ENCODE measurements around the gene STX8. TPM values are rescaled to one million over a fixed set of nuclear protein-coding genes. Genes with fewer than 3 reads are reported as not detected.
A peak's percentile ranks its signal among the peaks of the same experiment; 100 is the strongest.

Gene STX8
- polyA plus RNA-seq, 3 donors, result 72.6 to 77.0 (median 76.8) TPM

DNA sequence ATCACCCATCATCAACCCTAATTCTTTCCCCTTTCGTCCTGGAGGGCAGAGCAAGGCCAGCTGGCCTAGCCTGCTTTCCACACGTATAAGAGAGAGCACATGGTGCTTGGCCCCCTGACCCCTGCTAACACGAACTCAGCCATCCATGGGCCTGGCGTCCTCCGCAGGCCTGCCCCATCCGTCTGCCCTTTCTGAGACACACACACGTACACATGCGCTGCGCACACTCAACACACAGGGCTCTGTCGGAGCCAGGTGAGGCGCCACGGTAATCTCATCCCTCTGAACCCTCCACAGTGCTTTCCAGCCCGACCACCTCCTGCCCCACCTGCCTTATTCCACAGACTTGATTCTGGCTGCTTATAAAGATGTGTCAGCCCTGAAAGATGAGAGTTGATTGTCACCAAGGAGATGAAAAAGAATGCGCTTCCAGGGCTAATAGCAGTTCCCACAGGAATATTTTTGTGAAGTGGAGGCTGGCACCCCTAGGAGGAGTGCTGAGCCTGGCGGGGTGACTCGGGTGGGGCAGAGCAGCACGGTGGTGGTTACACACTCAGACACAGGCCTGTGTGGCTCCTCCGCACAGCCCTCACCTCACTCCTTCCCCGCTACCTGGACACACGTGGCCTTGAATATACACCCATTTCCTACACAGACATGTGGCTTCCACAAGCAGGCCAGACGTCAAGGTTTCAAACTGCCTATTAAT lies 326.2 kb downstream of the STX8 start:
- DNase-seq (ENCODE audit: low read depth in 3 of 3, low spot score in 2 of 3), result no peak

DNA sequence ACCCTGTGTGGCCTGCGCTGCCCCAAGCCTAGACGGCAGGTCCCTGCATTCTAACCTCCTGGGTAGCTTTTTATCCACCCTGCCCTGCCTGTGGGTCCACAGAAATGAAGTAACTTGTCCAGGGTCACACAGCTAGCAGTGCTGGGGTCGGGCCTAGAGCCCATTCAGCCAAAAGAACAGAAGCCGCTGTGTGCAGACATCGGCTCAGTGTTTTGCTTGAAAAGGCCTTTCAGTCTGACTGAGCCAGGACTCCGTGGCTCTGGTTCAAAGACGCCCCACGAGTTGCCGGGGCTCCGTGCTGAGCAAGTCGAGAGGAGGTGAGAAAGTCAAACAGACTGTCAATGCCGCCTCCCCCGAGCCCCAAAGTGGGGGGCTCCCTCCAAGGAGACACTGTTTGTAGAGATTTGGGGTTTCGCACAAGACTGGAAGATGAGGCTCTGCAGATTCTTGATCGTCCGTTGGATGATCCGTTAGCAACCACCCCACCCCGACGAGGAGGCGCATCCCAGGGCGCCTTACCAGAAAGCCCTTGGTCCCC lies 328.1 kb downstream of the STX8 start:
- no peak for DNase-seq (ENCODE audit: low read depth in 3 of 3, low spot score in 2 of 3)

DNA sequence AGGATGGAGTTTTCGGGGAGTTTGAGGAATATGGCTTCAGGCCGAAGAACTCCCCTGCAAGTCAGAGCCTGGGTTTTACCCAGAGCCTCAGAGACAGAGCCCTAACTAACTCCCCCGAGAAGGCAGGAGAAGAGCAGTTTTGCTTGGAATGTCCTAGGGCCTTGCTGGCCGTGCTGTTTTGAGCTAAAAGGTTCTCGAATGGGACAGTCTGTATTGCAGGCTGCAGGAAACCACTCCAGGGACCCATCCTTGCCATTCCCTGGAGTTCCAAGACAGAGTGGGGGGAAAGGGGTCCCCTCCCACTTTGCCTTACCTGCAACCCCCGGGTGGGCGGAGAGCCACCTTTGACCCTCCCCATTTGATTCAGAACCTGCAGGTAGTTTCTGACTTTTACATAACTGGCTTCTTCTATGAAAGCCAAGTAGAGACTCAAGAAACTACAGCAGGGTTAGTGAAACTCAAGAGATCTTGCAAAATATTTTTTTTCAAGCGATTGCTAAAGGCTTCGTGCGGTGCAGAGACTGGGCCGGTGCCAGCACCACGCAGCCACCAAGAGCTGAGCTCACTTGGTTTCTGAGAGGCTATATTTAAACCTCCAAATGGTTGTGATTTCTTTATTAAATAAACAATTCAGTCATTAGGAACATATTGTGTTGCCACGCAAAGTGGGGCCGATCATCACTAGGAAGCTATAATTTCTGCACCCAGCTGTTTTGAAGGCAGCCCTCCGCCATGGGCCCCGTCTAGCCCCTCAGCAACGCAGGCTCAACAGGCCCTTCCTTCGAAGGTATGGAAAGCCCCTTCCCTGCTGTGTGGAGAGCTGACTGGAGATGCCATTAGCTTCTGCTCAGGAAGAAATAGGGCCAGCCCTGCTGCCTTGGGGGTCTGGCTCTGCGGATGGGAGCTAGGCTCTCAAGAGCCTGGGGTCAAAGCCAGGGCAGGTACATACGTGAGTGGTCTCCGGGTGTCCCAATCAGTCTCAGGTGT lies 331.3 kb downstream of the STX8 start:
- no peak for DNase-seq (ENCODE audit: low read depth in 3 of 3, low spot score in 2 of 3)

DNA sequence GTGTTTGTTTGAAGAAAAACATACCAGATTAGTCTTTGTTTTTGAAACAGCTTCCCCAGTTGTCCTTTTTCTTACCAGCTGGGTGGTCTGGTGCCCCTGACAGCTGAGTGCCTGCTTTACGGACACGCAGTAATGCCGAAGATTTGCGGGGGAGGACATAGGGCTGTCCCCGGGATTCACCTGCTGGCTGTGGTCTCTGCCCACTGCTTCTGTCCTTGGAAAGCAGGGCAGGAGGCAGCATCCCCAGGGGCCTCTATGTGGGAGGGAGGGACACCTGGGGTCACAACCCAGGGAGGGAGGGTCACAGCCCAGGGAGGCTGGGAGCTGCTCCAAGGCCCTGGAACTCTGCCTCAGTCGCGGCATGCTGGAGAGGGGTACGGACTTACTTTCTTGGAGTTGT lies 332.6 kb downstream of the STX8 start:
- no peak for DNase-seq (ENCODE audit: low read depth in 3 of 3, low spot score in 2 of 3)

DNA sequence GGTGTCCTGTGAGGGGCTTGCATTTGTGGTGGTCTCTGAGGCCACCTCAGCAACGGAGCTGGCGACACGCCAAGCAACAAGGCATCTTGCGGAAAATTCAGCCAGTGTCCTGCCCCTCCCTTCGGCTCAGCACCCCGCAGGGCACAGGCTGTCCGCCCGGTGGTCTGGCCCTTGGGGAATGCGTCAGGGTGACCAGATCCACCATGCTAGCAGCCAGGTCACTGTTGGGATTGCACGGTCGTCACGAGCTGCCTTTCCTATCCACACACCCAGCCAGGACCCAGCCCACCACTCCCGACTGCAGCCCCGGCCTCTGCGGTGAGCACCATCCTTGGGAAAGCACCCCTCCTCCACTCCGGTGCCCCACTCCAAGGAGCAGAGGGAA lies 333.1 kb downstream of the STX8 start:
- no peak for DNase-seq (ENCODE audit: low read depth in 3 of 3, low spot score in 2 of 3)

DNA sequence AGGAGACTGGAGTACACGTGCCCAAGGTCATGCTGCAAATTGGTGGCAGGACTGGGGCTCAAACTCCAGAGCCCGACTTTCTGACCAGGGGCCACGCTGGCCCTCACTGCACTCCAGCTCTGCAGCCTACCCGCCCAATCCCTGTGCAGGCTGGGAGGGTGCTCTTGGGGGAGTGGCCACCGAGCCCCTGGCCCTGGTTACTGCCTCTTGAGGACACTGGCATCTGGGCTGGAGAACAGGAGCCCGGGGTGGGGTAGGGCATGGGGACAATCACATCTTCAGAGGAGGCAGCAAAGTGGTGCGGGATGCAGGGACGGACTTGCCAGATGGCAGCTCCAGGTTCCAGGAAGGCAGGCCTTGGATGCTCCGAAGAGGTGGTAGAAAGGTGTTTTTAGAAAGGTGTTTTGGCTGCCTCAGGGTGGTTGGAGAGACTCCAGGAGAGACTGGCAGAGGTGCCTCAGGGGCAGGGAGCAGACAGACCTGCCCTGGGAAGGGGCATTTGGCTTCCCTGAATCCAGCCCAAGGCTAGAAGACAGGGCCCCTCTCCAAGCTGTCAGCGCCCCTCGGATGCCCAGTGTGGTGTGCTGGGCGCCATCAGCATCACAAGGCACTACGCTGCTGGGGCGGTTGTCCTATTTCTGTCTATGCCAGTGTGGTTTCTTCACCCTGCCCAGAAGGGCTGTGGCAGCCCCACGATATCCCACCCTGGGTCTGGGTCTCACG lies 333.7 kb downstream of the STX8 start:
- DNase-seq (ENCODE audit: low read depth in 3 of 3, low spot score in 2 of 3), result no peak

DNA sequence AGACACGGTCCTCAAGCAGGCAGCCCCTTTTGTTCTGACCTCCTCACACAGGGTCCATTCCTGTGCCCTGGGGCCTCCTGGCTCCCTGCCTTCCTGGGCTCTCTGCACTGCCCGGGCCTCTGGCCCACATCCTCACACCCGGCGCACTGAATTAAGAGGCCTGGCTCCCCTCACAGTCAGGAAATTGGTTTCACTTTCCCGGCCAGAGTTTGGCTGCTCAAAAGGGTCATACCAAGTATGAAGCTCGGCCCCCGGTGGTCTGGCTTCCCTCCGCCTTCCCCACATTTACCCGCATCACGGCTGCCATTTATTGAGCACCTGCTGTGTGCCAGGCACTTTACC lies 334.3 kb downstream of the STX8 start:
- no peak for DNase-seq (ENCODE audit: low read depth in 3 of 3, low spot score in 2 of 3)

DNA sequence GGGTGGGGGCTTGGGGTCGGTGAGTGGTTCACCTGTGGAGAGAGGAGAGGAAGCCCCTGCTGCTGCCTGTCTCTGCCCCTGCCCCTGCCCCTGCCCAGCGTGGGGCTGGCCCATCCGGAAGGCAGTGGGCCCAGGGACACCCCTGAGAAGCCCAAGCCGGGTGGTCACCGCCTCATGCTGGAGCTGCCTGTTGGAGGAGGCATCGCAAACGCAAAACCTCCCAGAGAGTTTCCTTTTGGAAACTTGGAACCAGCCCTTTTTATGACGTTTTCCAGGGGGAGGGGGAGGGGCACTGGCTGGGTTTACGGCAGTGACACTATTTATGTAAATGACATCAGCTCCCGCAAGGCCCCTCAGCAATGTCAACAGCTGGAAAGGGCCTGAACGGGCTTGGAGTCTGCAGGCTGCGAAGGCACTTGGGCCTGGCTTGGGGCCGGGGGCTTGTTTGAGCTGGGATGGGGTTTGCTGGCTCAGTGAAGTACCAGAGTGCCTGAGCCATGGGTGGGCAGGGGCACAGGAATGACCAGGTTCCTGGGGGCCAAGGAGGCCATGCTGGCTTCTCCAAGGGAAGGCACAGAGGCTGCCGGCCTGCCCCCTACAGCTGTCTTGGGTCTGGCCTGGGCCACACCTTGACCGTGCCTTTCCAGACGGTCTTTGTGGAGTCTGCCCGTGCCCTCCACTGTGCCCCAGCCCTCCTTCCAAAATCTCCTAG lies 334.8 kb downstream of the STX8 start:
- peak; percentile 72 to 76 (median 73) for DNase-seq (ENCODE audit: low read depth in 3 of 3, low spot score in 2 of 3)

DNA sequence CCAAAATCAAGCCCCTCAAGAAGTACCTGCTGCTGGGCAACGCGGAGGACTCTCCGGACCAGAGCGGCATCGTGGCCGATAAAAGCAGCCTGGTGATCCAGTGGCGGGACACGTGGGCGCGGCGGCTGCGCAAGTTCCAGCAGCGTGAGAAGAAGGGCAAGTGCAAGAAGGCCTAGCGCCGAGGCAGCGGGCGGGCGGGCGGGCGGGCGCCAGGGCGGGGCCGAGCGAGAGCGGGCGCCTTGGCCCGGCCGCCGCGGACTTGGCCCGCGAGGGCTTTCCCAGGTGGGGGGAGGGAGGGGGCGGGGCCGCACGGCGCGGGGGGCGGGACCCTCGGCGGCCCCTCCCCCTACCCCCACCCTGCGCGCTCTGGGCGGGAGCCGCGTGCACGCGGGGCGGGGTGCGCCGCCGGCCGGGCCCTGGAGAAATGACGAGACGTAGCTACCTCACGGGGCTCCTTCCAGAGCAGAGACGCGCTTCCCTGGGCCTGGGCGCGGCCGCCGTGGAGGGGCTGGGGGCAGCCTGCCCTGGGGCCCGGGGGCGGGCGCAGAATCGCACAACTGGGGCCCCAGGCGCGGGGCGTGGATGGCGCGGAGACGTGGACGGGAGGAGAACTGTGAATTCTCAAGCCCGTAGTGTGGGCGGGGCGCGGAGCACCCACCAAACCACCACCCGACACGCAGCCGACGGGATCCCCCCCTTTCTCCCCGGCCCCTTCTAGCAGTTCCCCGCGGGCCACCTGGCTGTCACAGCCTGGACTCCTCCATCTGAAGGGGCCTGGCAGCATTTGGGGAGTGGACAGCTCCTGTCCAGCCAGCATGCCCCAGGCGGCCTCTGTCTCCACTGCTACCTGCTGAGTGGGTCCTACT lies 335.6 kb downstream of the STX8 start:
- DNase-seq (ENCODE audit: low read depth in 3 of 3, low spot score in 2 of 3), result no peak

DNA sequence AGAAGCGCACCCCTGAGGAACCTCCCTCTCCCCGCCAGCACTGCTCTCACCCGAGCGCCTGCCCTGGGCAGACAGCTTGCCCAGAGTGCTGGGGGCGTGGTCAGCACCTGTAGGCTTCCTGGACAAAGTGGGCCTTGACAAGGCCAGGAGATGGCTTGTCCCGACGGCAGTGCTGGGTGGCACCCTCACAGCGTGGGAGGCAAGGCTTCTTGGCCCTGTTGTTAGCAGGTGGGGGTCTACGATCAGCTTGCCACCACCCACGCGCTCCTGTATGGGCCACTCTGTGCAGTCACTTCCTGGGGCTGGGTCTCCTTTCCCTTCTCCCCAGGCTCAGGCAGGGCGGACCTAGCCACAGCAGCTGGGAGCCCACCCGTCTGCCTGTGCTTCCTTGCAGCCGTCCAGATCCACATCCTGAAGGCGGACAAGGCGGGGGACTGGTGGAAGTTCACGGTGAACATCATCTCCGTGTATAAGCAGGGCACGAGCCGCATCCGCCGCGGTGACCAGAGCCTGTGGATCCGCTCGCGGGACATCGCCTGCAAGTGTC lies 336.3 kb downstream of the STX8 start:
- no peak for DNase-seq (ENCODE audit: low read depth in 3 of 3, low spot score in 2 of 3)

DNA sequence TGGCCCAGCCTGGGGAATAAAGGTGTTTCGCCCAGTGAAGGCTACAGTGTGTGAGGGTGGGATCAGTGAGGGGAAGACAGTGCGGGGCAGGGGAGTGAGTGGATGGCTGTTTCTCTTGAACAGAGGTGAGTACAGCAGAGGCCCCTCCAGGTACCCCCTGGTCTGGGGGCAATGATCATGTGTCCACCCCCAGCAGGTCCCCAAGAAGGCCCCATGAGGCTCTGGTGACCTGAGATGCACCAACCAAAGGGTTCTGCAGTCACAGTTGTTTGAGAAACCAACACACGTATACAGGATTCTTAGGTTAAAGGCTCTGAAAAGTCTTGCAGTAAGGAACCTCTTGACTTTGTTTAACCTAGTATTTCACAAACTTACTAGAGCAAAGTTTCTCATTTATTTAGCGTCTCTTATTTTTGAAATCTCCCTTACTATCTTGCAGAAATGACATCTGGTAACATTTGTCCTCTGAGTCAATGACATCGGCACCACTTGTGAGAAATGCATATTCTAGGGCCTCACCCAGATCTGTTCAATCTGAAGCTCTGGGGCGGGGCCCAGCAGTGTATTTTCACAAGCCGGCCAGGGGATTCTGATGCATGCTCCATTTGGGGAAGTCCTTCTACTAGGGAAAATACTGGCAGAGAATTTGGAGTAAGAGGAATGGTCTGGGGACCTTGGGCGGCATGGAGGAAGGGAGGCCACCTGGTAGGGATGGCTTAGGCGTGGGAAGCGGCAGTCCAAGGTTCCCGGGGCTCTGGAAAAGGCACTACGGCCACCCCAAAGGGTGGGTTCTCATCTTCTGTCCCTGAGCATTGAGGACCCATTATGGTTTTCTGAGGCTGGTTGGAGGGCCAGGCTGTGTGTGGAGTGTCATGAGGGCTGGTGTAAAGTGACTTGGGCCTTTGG lies 337.0 kb downstream of the STX8 start:
- DNase-seq (ENCODE audit: low read depth in 3 of 3, low spot score in 2 of 3), result no peak

DNA sequence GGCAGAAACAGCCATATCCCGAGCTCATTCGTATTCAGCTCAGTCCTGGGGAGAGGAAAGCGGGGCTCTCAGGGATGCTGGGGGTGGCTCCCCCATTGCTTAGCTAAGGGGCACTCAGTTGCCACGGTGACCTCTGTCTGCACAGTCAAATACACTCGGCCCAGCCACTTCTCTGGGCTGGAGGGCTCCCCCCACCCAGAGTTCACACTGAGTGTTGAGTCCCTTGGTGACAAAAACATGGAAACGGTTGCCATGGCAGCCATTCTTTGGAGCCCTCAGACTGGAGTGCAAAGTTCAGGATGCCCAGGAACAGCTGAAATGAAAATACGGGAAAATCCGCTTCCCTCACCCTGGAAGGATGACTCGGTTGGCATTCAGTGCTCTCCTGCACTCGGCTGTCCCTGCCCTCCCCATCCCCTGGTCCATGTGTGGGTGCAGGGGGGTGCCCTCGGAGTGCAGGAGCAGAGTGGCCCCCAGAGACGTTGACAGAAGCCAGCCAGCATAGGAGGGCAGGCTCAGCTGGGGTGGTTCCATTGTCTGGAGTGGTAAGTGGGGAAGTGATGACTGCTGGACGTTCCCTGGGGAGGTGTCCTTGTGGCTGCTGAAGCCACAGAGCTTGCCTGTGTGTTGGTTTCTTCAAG lies 337.8 kb downstream of the STX8 start:
- no peak for DNase-seq (ENCODE audit: low read depth in 3 of 3, low spot score in 2 of 3)

DNA sequence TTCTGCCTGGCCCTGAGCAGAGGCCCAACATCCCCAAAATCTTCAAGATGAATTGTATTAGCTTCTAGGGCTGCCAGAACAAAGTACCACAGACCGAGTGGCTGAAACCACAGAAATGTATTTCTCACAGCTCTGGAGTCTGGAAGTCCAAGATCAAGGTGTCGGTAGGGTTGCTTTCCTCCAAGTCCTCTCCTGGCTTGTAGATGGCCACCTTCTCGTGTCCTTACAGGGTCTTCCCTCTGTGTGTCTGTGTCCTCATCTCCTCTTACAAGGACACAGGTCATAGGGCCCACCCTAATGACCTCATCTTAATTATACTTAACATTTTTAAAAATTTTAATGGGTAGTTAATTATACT lies 338.6 kb downstream of the STX8 start:
- DNase-seq (ENCODE audit: low read depth in 3 of 3, low spot score in 2 of 3), result no peak

DNA sequence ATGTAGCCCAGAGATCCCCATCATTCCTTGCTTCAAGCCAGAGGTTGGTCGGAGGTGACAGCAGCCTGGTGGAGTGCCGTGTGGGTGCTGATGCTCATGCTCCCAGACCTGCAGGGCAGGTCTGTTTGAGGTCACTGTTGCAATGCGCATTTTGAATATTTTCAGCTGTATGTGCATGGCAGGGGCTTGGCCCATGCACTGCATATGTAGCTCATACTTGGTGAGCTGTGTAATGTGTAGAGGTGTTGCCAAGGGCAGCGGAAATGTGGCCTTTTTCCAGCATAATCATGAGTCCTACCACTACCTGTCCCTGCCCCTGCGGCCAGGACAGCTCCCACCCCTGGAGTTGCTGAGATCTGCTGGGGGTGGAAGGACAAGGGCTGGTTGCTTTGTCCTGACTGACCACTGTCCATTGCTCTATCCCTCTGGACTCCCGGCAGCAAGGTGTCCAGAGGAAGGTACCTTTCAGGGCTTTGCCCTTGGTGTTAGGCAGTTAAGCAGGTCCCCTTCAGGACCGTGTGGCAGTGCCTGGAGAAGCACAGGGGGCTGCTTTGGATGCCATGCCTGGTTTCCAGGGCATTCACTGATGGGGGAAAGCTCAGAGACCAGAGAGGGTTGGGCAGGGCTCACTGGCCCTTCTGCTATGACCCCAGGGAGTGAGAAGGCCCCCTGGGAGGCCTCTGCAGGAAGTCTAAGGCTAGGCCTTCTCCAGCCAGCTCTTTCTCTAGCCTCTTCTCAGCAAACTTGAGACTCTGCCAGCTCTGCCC lies 339.2 kb downstream of the STX8 start:
- DNase-seq (ENCODE audit: low read depth in 3 of 3, low spot score in 2 of 3), result no peak

DNA sequence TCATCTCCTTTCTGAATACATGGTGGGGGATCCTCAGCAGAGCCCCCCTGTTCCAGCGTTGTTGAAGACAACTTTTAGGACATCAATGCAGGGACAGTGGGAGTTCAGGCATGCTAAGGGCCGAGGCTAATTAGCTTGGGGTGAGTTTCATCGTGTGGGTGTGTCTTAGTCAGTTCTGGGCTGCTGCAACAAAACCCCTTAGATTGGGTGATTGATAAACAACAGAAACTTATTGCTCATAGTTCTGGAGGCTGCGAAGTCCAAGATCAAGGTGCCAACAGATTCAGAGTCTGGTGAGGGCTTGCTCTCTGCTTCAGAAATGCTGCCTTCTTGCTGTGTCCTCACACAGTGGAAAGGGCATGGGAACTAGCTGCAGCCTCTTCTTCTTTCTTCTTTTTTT lies 340.3 kb downstream of the STX8 start:
- no peak for DNase-seq (ENCODE audit: low read depth in 3 of 3, low spot score in 2 of 3)

DNA sequence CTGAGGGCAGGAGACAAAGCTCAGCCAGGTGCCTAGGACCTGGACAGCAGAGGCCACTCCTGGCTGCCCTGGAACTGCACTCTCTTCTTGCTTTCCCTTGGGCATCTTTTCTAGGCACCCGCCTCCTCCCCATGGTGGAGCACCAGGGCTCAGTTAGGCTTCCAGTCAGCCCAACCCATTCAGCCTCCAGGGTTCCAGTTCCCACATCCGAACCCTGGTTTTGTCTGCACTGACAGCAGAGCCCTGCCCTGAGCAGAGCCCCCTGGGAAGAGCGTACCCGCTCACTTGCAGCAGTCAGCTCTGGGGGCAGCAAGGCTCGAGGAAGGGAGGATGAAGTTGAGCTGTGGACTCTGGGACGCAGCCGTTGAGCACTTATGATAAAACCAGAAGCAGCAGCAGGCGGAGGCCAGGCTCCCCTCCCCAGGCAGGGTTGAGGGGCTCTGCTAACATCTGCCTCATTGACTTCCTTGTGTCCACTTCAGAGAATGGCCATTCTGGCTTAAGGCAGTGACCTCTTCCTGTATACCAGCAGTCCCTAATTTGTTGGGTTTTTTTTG lies 341.2 kb downstream of the STX8 start:
- no peak for DNase-seq (ENCODE audit: low read depth in 3 of 3, low spot score in 2 of 3)

DNA sequence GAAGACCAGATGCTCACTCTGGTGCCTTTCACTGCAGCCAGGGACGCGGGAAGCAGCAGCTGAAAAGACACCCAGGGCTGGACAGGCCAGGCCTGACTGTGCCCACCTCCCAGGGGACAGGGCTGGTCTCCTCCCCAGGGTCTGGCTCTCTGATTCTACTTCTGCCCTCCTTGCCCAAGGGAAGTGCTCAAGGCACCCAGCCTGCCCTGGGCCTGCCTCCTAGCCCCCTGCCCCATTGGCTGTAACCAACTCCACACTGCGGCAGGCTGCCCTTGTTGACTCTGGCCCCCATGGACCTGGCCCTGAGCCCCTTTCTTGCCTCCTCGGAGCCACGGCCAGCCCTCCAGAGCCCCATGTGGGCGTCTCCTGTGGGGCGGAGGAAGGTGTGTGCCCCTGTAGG lies 341.9 kb downstream of the STX8 start:
- no peak for DNase-seq (ENCODE audit: low read depth in 3 of 3, low spot score in 2 of 3)
